ENCODE data around the gene CRELD2.
A peak's percentile ranks its signal among the peaks of the same experiment; 100 is the strongest.

CRELD2 gene

GRCh38 chr22:49933236-49934159 lies 15.1 kb downstream of the CRELD2 start:
- DNase-seq, result no peak

- no peak for DNase-seq
Measured at GRCh38 chr22:49934160-49934890, 15.9 kb downstream of the CRELD2 start.

GRCh38 chr22:49934891-49935557 lies 16.6 kb downstream of the CRELD2 start:
- no peak for DNase-seq

DNA sequence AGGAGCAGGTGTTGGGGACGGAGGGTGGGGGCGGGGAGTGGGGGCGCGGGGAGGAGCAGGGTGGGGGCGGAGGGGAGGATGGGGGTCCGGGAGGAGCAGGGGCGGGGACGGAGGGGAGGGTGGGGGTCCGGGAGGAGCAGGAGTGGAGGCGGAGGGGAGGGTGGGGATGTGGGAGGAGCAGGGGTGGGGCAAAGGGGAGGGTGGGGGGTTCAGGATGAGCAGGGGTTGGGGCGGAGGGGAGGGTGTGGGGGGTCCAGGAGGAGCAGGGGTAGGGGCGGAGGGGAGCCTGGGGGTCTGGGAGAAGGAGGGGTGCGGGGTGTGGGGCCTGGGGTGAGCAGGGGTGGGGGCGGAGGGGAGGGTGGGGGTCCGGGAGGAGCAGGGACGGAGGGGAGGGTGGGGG lies 17.1 kb downstream of the CRELD2 start:
- no peak for DNase-seq

- DNase-seq, result peak; percentile 46
Measured at GRCh38 chr22:49936018-49936972, 17.9 kb downstream of the CRELD2 start.

GRCh38 chr22:49936973-49937757 lies 18.7 kb downstream of the CRELD2 start:
- DNase-seq, result no peak

- no peak for DNase-seq
Measured at GRCh38 chr22:49937758-49938564, 19.5 kb downstream of the CRELD2 start.

GRCh38 chr22:49938565-49939136 lies 20.2 kb downstream of the CRELD2 start:
- DNase-seq, result no peak

GRCh38 chr22:49941507-49942316 lies 23.3 kb downstream of the CRELD2 start:
- DNase-seq, result no peak

GRCh38 chr22:49942565-49943404 lies 24.4 kb downstream of the CRELD2 start:
- no peak for DNase-seq

DNA sequence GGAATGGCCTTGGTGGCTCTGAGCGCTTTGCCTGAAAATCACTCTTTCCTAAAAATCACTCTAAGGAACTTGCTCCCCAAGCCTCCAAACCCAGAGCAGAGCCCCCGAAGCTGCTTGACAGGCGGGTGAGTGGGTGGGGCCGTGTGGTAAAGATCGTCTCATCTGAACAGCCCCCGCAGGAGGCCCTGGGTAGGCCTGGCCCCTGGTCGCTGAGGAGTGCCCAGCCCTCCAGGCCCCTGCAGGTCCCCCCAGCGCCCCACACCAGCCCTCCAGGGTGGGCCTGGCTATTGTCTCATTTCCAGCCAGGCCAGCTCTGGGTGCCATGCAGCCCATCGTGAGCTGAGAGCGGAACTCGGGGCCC lies 25.0 kb downstream of the CRELD2 start:
- no peak for DNase-seq

GRCh38 chr22:49943771-49944398 lies 25.5 kb downstream of the CRELD2 start:
- DNase-seq, result no peak

GRCh38 chr22:49944399-49944891 lies 26.0 kb downstream of the CRELD2 start:
- no peak for DNase-seq

DNA sequence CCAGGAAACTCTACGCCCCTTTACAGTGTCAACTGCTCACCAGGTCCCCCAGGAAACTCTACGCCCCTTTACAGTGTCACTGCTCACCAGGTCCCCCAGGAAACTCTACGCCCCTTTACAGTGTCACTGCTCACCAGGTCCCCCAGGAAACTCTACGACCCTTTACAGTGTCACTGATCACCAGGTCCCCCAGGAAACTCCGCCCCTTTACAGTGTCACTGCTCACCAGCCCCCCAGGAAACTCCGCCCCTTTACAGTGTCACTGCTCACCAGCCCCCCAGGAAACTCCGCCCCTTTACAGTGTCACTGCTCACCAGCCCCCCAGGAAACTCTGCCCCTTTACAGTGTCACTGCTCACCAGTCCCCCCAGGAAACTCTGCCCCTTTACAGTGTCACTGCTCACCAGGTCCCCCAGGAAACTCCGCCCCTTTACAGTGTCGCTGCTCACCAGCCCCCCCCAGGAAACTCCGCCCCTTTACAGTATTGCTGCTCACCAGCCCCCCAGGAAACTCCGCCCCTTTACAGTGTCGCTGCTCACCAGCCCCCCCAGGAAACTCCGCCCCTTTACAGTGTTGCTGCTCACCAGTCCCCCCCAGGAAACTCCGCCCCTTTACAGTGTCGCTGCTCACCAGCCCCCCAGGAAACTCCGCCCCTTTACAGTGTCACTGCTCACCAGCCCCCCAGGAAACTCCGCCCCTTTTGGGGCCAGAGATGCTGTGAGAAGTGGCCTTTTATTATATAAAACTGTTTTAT lies 26.8 kb downstream of the CRELD2 start:
- peak; percentile 87 for DNase-seq

GRCh38 chr22:49946612-49947295 lies 28.3 kb downstream of the CRELD2 start:
- no peak for DNase-seq

- DNase-seq, result no peak
Measured at GRCh38 chr22:49947296-49947622, 28.8 kb downstream of the CRELD2 start.

All from NCI-H2029 (cell line).